K562 (cell line): ENCODE measurements around the gene TUFM. TPM values are rescaled to one million over a fixed set of nuclear protein-coding genes. Genes with fewer than 3 reads are reported as not detected.

ENCODE experiments used
- ATF7 ChIP-seq: fragments of 450-650 bp; IDR thresholded peaks from 2 replicates; pipeline ENCODE4 v1.7.1; 2014; ENCODE audit warnings: mild to moderate bottlenecking, moderate library complexity
- C11orf30 ChIP-seq: fragments of 450-650 bp; IDR thresholded peaks from 2 replicates; pipeline ENCODE4 v1.6.1; 2016; ENCODE audit warnings: low read depth, mild to moderate bottlenecking
- ERF ChIP-seq: fragments of 450-650 bp; formaldehyde crosslinking; IDR thresholded peaks from 2 replicates; pipeline ENCODE4 v1.4.0; 2020; ENCODE audit warnings: mild to moderate bottlenecking, mixed read lengths
- FOXP4 ChIP-seq: sonication (generic); formaldehyde crosslinking; IDR thresholded peaks from 2 replicates; pipeline ENCODE4 v1.8.0; 2022; ENCODE audit warnings: mild to moderate bottlenecking, missing genetic modification reagents, borderline replicate concordance
- GABPB1 ChIP-seq: sonication (generic); formaldehyde crosslinking; IDR thresholded peaks from 2 replicates; pipeline ENCODE4 v1.8.0; 2022; ENCODE audit warnings: mild to moderate bottlenecking, missing genetic modification reagents
- MCM2 ChIP-seq: fragments of 450-650 bp; IDR thresholded peaks from 2 replicates; pipeline ENCODE4 v1.6.1; 2017; ENCODE audit warnings: low read depth, mild to moderate bottlenecking
- MCM3 ChIP-seq: fragments of 450-650 bp; IDR thresholded peaks from 2 replicates; pipeline ENCODE4 v1.6.1; 2016
- NR2C1 ChIP-seq, 2 experiments: fragments of 450-650 bp; IDR thresholded peaks; 2 replicates each; pipeline ENCODE4 v1.6.1; 2017; ENCODE audit warnings: mild to moderate bottlenecking in 2 of 2, antibody characterized with exemption in 1 of 2, inconsistent platforms in 1 of 2, missing compliant biosample characterization in 1 of 2, missing genetic modification characterization in 1 of 2
- RBM15 ChIP-seq: fragments of 200-400 bp; formaldehyde crosslinking; IDR thresholded peaks from 2 replicates; pipeline ENCODE4 v1.6.1; 2018; ENCODE audit warnings: mild to moderate bottlenecking, low read length, moderate library complexity; ENCODE audit not compliant: insufficient read depth
- RBM25 ChIP-seq: fragments of 200-400 bp; formaldehyde crosslinking; IDR thresholded peaks from 2 replicates; pipeline ENCODE4 v1.6.1; 2018; ENCODE audit warnings: low read length, low read depth, moderate library complexity; ENCODE audit not compliant: severe bottlenecking
- SUPT5H ChIP-seq: fragments of 450-650 bp; IDR thresholded peaks from 2 replicates; pipeline ENCODE4 v1.6.1; 2016
- TAF1 ChIP-seq: IDR thresholded peaks from 2 replicates; pipeline ENCODE4 v1.6.1; 2011; ENCODE audit warnings: mild to moderate bottlenecking, low read length, moderate library complexity; ENCODE audit not compliant: insufficient read depth, control insufficient read depth, severe bottlenecking; ENCODE audit errors: extremely low read depth
- ZNF436 ChIP-seq: fragments of 250-450, 450-650 bp; sonication (Bioruptor Pico); formaldehyde crosslinking; IDR thresholded peaks from 2 replicates; pipeline ENCODE4 v1.7.0; 2020; ENCODE audit warnings: mild to moderate bottlenecking
- ZNF589 ChIP-seq: fragments of 200-800 bp; sonication (Bioruptor generic); IDR thresholded peaks from 2 replicates; pipeline ENCODE4 v1.6.1; 2016; ENCODE audit warnings: low read depth, missing genetic modification characterization, missing compliant biosample characterization
- ZNF699 ChIP-seq: fragments of 250-450 bp; sonication (Bioruptor Pico); IDR thresholded peaks from 2 replicates; pipeline ENCODE4 v1.8.0; 2021; ENCODE audit warnings: mild to moderate bottlenecking, moderate library complexity; ENCODE audit not compliant: insufficient replicate concordance
- polyA plus RNA-seq, 8 experiments: library from polyadenylated mRNA; depleted of rRNA in 4 of 8; stranded (reverse) in 5 of 8; unstranded in 3 of 8; fragments of >200 nt; fragmentation: Nextera tagmentation in 2 of 8; fragmentation: Illumina TruSeq in 1 of 8; extraction: Ambion mirVana in 2 of 8; extraction: Trizol in 1 of 8; gene quantifications; 2 replicates each; pipeline versions ENCODE4 v1.2.1 to v1.2.3, GENCODE V29; 2011 to 2014; ENCODE audit warnings: inconsistent platforms in 1 of 8, missing spikeins in 1 of 8
- total RNA-seq, 7 experiments: library from RNA; depleted of rRNA in 6 of 7; stranded (reverse); fragments of >200 nt in 6 of 7; fragmentation: Illumina TruSeq in 2 of 7; extraction: Trizol in 2 of 7; gene quantifications; 2 replicates each; pipeline versions ENCODE4 v1.2.1 to v1.2.3, GENCODE V29; 2011 to 2021; ENCODE audit warnings: low replicate concordance in 1 of 7
- TF ChIP-seq, protein P1 (sequence below): fragments of 250-450 bp; sonication (Bioruptor Pico); IDR thresholded peaks from 2 replicates; pipeline ENCODE4 v1.4.0; 2020; ENCODE audit warnings: mild to moderate bottlenecking, moderate library complexity
- TF ChIP-seq, protein P2 (sequence below): sonication (generic); formaldehyde crosslinking; IDR thresholded peaks from 2 replicates; pipeline ENCODE4 v1.8.1; 2023; ENCODE audit warnings: mild to moderate bottlenecking, missing genetic modification reagents
- TF ChIP-seq, protein P3 (sequence below): sonication (generic); formaldehyde crosslinking; IDR thresholded peaks from 2 replicates; pipeline ENCODE4 v1.8.0; 2023; ENCODE audit warnings: mild to moderate bottlenecking, missing genetic modification reagents
- TF ChIP-seq, protein P4 (sequence below): sonication (generic); formaldehyde crosslinking; IDR thresholded peaks from 2 replicates; pipeline ENCODE4 v1.5.0; 2020; ENCODE audit warnings: missing genetic modification reagents

Gene TUFM
- total and polyA plus RNA-seq, 9 of the 15 experiments (the other 6 are each of a cell fraction or from before 2014, with no cell fraction given) = 34.1 to 434 (median 256) TPM

DNA sequence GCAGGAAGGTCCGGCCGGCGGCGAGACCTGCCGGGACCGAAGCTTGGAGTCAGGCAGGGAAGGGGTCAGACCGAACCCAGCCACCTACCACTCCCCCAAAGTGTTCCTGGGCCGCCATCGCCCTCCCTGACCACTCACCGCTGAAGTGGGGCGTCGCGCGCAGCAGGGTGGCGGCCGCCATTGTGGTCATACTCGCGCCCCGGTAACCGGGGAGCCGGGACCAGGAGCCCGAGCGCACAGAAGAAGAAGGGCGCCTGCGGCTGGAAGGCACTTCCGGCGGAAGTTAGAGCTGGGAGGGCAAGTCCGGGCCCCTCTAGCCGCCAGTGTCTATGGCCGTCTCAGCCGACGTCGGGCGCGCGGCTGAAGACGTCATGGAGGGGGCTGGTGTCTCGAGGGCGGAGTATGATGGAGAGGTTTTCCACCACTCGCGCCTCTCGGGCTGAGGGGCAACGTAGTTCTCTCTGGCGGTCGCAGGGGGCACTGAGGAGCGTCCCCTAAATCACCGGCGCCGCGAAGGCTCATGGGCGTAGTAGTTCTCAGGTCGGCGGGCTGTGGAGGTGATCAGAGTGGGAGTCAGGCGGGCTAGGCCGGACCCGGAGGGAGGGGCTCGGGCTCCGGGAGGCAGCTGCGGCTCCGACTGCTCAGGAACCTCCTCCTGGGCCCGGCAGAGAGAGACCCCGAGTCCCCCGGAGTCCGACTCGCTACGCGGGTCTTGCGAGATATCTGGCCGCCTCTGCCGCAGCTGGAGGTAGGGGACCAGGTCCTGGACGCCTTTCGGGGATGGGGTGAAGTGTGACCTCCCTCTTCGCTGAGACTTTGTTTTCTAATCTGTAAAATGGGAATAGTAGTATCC lies at the start of gene TUFM (continued):
- TF ChIP-seq RBM25 = peak; percentile 84
- TF ChIP-seq, protein P1, sequence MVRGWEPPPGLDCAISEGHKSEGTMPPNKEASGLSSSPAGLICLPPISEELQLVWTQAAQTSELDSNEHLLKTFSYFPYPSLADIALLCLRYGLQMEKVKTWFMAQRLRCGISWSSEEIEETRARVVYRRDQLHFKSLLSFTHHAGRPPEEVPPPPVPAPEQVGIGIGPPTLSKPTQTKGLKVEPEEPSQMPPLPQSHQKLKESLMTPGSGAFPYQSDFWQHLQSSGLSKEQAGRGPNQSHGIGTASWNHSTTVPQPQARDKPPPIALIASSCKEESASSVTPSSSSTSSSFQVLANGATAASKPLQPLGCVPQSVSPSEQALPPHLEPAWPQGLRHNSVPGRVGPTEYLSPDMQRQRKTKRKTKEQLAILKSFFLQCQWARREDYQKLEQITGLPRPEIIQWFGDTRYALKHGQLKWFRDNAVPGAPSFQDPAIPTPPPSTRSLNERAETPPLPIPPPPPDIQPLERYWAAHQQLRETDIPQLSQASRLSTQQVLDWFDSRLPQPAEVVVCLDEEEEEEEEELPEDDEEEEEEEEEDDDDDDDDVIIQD (CRISPR knock-in tag) = 0 out of 2 replicates have a peak, but pooled peaks have one; percentile 25
- TF ChIP-seq, protein P2, sequence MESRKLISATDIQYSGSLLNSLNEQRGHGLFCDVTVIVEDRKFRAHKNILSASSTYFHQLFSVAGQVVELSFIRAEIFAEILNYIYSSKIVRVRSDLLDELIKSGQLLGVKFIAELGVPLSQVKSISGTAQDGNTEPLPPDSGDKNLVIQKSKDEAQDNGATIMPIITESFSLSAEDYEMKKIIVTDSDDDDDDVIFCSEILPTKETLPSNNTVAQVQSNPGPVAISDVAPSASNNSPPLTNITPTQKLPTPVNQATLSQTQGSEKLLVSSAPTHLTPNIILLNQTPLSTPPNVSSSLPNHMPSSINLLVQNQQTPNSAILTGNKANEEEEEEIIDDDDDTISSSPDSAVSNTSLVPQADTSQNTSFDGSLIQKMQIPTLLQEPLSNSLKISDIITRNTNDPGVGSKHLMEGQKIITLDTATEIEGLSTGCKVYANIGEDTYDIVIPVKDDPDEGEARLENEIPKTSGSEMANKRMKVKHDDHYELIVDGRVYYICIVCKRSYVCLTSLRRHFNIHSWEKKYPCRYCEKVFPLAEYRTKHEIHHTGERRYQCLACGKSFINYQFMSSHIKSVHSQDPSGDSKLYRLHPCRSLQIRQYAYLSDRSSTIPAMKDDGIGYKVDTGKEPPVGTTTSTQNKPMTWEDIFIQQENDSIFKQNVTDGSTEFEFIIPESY = no peak; the same call in 1 of the 2 replicates
- TF ChIP-seq ZNF699 (CRISPR knock-in tag) = no peak
- no peak for TF ChIP-seq ZNF589 (CRISPR knock-in tag)
- peak; percentile 82 for TF ChIP-seq SUPT5H
- TF ChIP-seq RBM15 = no peak
- peak; percentile 96 for TF ChIP-seq ATF7
- peak; percentile 54; the same call in 1 of the 2 replicates for TF ChIP-seq FOXP4 (CRISPR knock-in tag)
- TF ChIP-seq C11orf30 = peak; percentile 98
- TF ChIP-seq ZNF436 (CRISPR knock-in tag) = no peak
- no peak for TF ChIP-seq MCM2
- TF ChIP-seq NR2C1 (IDR thresholded peaks at IDR 0.05) = peak; percentile 85
- TF ChIP-seq NR2C1 (tag; IDR thresholded peaks at IDR 0.05) = peak; percentile 85
- TF ChIP-seq TAF1 = peak; percentile 77
- peak; percentile 99 for TF ChIP-seq GABPB1
- TF ChIP-seq, protein P3, sequence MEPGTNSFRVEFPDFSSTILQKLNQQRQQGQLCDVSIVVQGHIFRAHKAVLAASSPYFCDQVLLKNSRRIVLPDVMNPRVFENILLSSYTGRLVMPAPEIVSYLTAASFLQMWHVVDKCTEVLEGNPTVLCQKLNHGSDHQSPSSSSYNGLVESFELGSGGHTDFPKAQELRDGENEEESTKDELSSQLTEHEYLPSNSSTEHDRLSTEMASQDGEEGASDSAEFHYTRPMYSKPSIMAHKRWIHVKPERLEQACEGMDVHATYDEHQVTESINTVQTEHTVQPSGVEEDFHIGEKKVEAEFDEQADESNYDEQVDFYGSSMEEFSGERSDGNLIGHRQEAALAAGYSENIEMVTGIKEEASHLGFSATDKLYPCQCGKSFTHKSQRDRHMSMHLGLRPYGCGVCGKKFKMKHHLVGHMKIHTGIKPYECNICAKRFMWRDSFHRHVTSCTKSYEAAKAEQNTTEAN (CRISPR knock-in tag) = peak; percentile 48; the same call in 1 of the 2 replicates
- TF ChIP-seq, protein P4, sequence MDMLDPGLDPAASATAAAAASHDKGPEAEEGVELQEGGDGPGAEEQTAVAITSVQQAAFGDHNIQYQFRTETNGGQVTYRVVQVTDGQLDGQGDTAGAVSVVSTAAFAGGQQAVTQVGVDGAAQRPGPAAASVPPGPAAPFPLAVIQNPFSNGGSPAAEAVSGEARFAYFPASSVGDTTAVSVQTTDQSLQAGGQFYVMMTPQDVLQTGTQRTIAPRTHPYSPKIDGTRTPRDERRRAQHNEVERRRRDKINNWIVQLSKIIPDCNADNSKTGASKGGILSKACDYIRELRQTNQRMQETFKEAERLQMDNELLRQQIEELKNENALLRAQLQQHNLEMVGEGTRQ = no peak
- no peak for TF ChIP-seq MCM3
- TF ChIP-seq ERF (CRISPR knock-in tag) = no peak
